Stimulated activated naive B cell treated with anti-CD40 and anti-IgM and Interleukin-4, amounts not matched to agents 10 μg/mL and 1 μg/mL and 100 μg/mL, for 72 hours (primary cell): ENCODE measurements around the gene EXOSC2.

ENCODE experiments used
- ATAC-seq, 2 donors: fragments of 150-1000 bp; cut with Tn5 transposase; replicated peaks; 2 replicates each; pipeline ENCODE4 v1.10.0; 2021; ENCODE audit warnings: moderate library complexity in 1 of 2
- DNase-seq: peaks from one replicate; pipeline ENCODE4 v3.0.0; 2021
- H3K27ac Mint-ChIP-seq: one replicate; pipeline ENCODE4 v1.8.0; 2022; ENCODE audit warnings: mild to moderate bottlenecking, mixed read lengths
- H3K27me3 Mint-ChIP-seq, 2 donors: one replicate each; pipeline ENCODE4 v1.8.0; 2022; ENCODE audit warnings: mixed read lengths in 2 of 2
- H3K36me3 Mint-ChIP-seq, 2 donors: one replicate each; pipeline ENCODE4 v1.8.0; 2022; ENCODE audit warnings: mixed read lengths in 2 of 2, mild to moderate bottlenecking in 1 of 2
- H3K4me1 Mint-ChIP-seq, 2 donors: one replicate each; pipeline ENCODE4 v1.8.0; 2022; ENCODE audit warnings: mixed read lengths in 2 of 2, mild to moderate bottlenecking in 1 of 2
- H3K4me3 Mint-ChIP-seq, 2 donors: one replicate each; pipeline ENCODE4 v1.8.0; 2022; ENCODE audit warnings: mild to moderate bottlenecking in 2 of 2, mixed read lengths in 2 of 2, moderate library complexity in 1 of 2
- H3K9me3 Mint-ChIP-seq, 2 donors: one replicate each; pipeline ENCODE4 v1.8.0; 2022; ENCODE audit warnings: mixed read lengths in 2 of 2, mild to moderate bottlenecking in 1 of 2

The EXOSC2 gene

GRCh38 chr9:130745210-130745800, 51.7 kb downstream of the EXOSC2 start:
- Mint-ChIP-seq H3K4me3 (no peak overlapping the region), H3K4me1 (peaks cover 5 to 14% of the 10 kb centered on the region in 2 donors), H3K27ac (no peak overlapping the region), H3K36me3 (peaks cover 5 to 7% of the 10 kb centered on the region in 2 donors), H3K27me3 (no peaks in the 10 kb centered on the region), H3K9me3 (no peaks in the 10 kb centered on the region)
- DNase-seq (no peak), ATAC-seq (no peak)

DNA sequence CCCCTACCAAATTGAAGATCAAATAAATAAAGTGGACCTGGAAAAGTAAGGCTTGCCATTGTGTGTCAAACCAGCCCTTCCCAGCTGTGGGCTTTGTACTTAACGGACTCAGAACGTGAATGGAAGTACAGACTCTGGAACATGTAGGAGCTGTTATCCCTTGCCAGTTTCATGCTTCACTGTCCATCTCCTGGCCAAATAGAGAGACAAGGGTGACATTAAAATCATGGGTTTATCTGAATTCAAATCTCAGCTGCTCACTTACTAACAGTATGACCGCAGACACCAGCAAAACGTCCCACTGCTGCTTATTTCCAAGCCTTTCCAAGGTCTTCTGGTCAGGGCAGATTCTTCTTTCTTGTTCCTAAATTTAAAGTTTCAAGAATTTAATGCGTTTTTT, 52.2 kb downstream of the EXOSC2 start:
- DNase-seq, result no peak
- no peak for ATAC-seq
- Mint-ChIP-seq H3K4me3 (no peak overlapping the region), H3K27me3 (no peaks in the 10 kb centered on the region), H3K27ac (no peak overlapping the region), H3K36me3 (peaks cover 3 to 7% of the 10 kb centered on the region in 2 donors), H3K9me3 (no peaks in the 10 kb centered on the region), H3K4me1 (peaks cover 5 to 14% of the 10 kb centered on the region in 2 donors)

DNA sequence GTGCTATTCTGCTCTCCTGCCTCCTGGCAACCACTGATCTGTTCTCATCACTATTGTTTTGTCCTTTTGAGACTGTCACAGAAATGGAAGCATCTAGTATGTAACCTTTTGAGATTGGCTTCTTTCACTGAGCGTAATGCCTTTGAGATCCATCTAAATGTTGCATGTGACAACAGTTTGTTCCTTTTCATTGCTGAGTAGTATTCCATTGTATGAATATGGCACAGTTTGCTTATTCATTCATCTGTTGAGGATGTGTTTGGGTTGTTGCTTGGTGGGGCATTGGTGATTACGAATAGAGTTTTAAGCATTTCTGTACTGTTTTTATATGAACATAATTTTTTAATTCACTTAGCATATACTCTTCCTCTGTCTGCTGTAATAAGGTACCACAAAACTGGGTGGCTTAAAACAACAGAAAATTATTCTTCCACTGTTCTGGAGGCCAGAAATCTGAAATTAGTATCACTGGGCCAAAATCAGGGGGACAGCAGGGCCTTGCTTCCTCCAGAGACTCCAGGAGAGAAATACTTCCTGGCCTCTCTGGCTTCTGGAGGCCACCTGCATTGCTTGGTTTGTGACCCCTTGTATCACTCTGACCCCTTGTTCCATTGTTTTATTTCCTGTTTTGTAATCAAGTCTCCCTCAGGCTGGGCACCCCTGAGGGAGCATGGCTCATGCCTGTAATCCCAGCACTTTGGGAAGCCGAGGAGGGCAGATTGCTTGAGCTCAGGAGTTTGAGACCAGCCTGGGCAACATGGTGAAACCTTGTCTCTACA, 53.0 kb downstream of the EXOSC2 start:
- no peaks in the 10 kb centered on the region for H3K27me3 Mint-ChIP-seq
- DNase-seq (no peak), ATAC-seq (no peak)
- no peak overlapping the region for H3K27ac Mint-ChIP-seq
- H3K36me3 Mint-ChIP-seq, result peaks cover 3 to 7% of the 10 kb centered on the region in 2 donors
- no peak overlapping the region for H3K4me3 Mint-ChIP-seq
- H3K4me1 Mint-ChIP-seq, result peaks cover 4 to 14% of the 10 kb centered on the region in 2 donors
- no peaks in the 10 kb centered on the region for H3K9me3 Mint-ChIP-seq

- no peak overlapping the region for H3K27ac Mint-ChIP-seq
- H3K27me3 Mint-ChIP-seq, result no peaks in the 10 kb centered on the region
- H3K36me3 Mint-ChIP-seq, result peaks cover 3% of the 10 kb centered on the region in 2 donors
- DNase-seq (no peak), ATAC-seq (no peak)
- H3K4me1 Mint-ChIP-seq, result peaks cover 20 to 31% of the 10 kb centered on the region in 2 donors
- no peaks in the 10 kb centered on the region for H3K9me3 Mint-ChIP-seq
- H3K4me3 Mint-ChIP-seq, result no peak overlapping the region
Measured at GRCh38 chr9:130751631-130752355, 58.2 kb downstream of the EXOSC2 start.
